GM21423 (cell line): Measurements from ENCODE around the gene IL4R.
A peak's percentile ranks its signal among the peaks of the same experiment; 100 is the strongest.
"Not testable (repeated sequence)": the region's sequence is repeated elsewhere in the genome, so short reads cannot be mapped to it uniquely, and the experiment has no call there.

Source experiments
- ATAC-seq: cut with Tn5 transposase; IDR thresholded peaks from one replicate; pipeline ENCODE4 v1.9.1; 2021; ENCODE audit warnings: mild to moderate bottlenecking, moderate library complexity; ENCODE audit not compliant: unreplicated experiment

Gene IL4R

GRCh38 chr16:27401768-27402568 lies 88.2 kb downstream of the IL4R start, which contains the start of gene IL21R:
Gene IL21R (plus strand): TSS chr16:27402174. CDS start chr16:27430072, 27,898 bp downstream.
- peak; percentile 51 for ATAC-seq

DNA sequence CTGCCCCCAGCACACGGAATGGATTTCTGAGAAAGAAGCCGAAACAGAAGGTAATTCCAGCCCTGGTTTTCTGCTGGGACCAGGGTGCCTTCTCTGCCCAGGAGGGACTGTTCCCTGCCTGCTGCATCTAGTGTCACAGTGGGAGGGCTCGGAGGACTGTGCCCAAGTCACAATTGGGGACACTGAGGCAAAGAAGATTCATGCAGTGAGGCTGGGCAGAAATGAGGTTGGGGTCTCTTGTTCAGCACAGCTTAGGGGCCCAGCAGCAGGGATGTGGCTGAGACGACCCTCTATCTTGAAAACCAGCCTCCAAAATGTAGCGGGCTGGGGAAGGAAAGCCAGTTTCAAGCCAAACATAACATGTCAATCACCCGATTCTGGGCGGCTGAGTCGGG lies 88.8 kb downstream of the IL4R start:
- ATAC-seq = no peak

- ATAC-seq = no peak
These were observed 89.3 kb downstream of the IL4R start for GRCh38 chr16:27402964-27403600.

GRCh38 chr16:27403601-27403992 lies 89.8 kb downstream of the IL4R start:
- no peak for ATAC-seq

DNA sequence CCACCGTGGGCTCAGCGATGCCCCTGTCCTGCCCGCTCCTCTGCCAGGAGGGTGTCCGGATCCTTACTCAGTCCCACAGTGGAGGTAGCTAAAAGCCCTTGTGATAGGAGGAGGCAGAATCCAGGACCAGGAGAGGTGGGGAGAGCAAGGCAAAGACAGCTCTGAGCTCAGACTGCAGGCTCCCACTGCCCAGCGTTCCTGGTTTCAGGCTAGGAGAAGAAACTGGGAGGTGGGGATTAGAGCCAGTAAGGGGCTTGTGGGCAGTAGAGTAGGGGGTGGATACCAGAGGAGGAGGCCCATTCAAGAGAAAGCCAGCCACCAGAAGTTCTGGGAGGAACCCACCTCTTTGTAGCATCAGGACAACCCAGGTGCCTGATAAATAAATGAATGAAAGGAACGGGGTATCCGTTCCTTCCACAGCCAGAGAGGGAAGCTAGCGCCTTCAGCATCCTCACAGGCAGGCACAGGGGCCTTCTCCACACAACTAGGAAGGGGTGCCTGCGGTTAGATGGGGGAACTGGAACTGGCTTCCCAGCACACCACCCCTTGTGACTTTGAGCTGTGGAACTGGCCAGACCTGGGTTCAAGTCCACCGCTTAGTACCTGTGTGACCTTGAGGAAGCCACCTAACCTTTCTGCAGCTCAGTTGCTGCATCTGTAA lies 90.5 kb downstream of the IL4R start:
- ATAC-seq = no peak

- no peak for ATAC-seq
These were observed 92.0 kb downstream of the IL4R start for GRCh38 chr16:27405546-27406451.

DNA sequence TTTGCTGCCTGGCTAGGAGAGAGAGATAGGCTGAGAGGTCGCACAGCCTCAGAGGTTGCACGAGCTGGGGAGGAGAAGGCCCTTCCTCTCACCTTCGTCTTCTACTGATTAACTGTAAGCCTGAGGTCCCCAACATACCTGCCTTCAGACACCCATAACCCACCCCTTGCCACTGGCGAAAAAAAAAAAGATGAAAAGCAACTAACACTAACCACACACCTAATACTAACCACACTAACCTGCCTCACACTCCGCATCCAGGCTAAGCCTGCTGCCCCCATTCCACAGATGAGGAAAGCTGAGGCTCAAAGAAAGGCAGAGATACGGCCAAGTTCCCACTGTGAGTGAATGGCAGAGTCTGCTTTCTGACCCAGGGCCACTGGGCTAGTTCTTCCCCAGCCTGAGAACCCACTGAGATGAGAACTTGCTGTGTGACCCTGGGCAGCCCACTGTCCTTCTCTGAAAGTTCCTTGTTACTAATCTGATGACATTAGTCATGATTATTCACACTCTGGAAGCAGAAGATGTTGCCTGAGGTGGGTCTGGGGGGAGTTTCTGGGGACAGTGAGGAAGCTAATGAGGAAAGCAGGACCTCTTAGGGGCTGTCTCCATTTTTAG lies 92.8 kb downstream of the IL4R start:
- no peak for ATAC-seq

DNA sequence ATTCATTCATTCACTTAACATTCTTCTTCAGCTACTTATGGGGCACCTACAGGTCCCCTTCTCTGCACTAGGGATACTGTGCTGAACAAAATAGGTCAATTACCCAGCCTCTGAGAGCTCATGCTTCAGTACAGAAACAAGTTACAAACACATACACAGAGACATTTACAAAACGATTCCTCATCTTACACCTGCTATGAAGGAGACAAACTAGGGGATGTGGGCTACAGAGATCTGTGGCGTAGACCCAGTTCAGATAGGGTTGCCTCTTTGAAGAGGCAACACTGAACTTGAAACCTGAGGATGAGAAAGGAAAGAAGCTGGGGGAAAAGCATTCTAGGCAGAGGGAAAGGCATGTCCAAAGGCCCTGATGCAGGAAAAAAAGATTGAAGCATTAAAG lies 93.4 kb downstream of the IL4R start:
- ATAC-seq = no peak

DNA sequence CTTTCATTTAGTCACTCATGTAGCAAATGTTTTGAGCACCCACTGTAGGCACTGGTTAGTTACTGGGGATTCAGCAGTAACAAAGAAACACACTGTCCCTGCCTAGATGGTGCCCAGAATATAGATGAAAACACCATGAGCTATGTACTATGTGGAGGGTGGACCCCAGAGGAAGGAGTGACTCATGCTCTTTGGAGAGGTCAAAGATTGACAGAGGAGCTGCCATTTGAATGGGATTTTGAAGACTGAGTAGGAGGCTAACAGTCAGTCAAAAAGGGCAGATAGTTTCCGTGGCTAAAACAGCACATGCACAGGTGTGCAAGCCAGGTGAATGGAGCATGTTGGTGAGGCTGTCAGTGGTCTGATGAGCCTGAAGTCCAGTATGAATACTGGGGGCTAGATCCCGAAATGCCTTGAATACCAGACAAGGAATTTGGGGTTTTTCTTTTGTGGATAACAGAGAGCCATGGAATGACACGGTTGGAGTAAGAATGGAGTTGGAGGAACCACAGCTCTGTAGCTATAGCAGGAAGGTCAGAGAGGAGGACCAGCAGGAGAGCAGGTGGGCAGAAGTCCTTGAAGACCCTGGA lies 94.3 kb downstream of the IL4R start:
- ATAC-seq = peak; percentile 37

- ATAC-seq = no peak
These were observed 94.8 kb downstream of the IL4R start for GRCh38 chr16:27408602-27409031.

GRCh38 chr16:27409958-27410357 lies 96.2 kb downstream of the IL4R start:
- not testable (repeated sequence) for ATAC-seq

DNA sequence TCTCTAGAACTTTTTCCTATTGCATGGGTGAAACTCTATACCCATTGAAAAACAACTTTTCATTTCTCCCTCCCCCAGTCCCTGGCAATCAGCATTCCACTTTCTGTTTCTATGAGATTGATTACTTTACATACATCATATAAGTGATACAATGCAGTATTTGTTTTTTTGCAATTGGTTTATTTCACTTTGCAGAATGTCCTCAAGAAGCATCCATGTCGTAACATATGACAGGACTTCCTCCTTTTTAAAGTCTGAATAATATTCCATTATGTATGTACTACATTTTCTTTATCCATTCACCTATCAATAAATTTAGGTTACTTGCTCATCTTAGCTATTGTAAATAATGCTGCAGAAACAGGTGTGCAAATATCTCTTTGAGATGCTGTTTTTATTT lies 97.0 kb downstream of the IL4R start:
- ATAC-seq = no peak

DNA sequence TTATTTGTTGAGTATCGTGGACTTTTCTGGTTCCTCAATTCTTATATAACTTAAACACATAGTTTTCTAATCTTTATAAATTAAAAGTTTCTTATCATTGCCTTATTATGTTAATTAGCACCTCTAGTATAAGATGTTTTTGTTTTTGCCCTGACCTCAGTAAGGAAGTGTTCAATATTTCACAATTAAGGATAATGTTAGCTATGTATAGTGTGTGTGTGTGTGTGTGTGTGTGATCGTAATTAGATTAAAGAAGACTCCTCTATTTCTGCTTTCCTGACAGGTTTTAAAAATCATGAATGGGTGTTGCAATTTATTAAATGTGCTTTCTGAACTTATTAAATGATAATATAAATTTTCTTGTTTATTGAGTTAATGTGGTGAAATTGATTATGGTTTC lies 100.2 kb downstream of the IL4R start:
- no peak for ATAC-seq
